ENCODE measurements around the gene PKMYT1.
"Not testable (repeated sequence)": the region's sequence is repeated elsewhere in the genome, so short reads cannot be mapped to it uniquely, and the experiment has no call there.

The PKMYT1 gene

DNA sequence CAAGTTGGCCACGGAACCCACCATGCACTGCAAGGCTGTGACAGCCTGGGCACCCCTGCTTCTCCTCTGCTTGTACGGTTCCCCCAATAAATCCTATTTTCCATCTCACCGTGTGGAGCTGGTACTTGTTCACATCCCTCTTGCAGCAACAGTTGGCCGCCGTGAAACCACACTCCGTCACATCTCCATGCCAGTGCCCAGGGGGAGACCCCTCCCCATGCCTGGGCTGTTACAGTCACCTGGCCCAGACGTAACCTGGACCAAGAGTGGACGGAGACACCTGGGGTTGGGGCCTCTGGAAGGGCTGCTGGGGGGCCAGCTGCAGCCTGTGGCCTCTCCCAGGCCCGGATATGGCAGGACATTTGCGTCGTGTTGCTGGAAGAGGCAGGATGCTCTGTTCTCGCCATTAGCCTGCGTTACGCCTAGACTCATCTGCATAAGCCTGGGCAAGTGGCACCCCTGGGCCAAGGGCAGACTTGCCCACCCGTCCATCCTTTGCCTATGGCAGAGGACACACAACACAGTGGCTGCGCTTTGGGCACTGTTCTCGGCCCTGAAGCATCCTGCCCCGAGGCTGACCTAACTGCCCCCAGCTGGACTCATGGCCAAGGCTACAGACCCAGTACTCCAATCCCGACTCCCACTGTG lies 30.4 kb downstream of the PKMYT1 start:
- peaks cover 3% of the 10 kb centered on the region for H3K36me3 Mint-ChIP-seq (ENCODE audit: insufficient read depth)
- no peaks in the 10 kb centered on the region for H3K4me1 Mint-ChIP-seq (ENCODE audit: low read depth in 2 of 2)
- DNase-seq (no peak), ATAC-seq (replicated peaks) (no peak)
- no peak overlapping the region for H3K27ac Mint-ChIP-seq
- no peaks in the 10 kb centered on the region for H3K9me3 Mint-ChIP-seq
- H3K4me3 Mint-ChIP-seq, result no peak overlapping the region
- peaks cover 5 to 7% of the 10 kb centered on the region in 2 donors for H3K27me3 Mint-ChIP-seq

DNA sequence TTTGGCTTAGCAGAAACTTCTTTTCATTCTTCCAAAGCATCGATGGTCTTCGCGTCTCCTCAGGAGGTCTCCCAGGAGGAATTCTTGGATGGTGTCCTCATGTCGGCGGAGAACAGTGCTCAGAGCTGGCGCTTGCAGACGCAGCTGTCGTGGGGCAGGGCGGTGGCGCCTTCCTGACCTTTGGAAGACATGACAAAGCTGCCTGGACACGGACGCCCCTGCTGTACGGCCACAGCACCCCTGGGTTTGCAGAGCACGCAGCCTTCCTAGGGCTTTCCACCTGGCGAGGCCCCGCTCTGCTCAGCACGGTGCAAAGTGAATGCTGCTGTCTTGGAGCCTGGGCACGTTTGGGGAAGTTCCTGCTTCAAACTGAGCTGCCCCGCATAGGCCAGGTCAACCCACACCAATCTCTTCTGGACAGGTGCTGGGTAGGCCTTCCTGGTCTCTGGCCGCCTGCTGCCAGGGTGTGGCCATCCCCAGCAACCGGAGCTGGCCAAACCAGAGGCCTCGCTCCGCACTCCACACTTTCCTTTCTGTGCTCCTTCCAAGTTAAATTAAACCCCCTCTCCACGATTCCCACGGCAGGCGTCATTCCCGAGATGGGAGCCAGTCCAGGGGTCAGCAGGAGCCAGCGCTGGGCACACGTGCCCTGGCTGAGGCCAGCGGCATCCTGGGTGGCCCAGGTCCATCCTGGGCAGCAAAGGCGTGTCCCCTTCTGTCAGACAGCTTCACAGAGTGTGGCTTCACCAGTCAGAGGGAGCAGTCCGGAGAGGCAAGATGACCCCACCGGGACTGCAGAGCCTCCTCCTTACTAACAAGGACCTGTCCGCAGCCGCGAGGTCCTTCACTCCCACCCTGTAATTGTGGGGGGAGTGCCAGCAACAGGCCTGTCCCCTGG lies 31.2 kb downstream of the PKMYT1 start:
- DNase-seq (no peak), ATAC-seq (replicated peaks) (no peak)
- H3K27ac Mint-ChIP-seq, result no peak overlapping the region
- H3K4me3 Mint-ChIP-seq, result no peak overlapping the region
- H3K9me3 Mint-ChIP-seq, result no peaks in the 10 kb centered on the region
- H3K27me3 Mint-ChIP-seq, result peaks cover under 1 to 2% of the 10 kb centered on the region in 2 donors
- no peaks in the 10 kb centered on the region for H3K4me1 Mint-ChIP-seq (ENCODE audit: low read depth in 2 of 2)
- peaks cover 3% of the 10 kb centered on the region for H3K36me3 Mint-ChIP-seq (ENCODE audit: insufficient read depth)

DNA sequence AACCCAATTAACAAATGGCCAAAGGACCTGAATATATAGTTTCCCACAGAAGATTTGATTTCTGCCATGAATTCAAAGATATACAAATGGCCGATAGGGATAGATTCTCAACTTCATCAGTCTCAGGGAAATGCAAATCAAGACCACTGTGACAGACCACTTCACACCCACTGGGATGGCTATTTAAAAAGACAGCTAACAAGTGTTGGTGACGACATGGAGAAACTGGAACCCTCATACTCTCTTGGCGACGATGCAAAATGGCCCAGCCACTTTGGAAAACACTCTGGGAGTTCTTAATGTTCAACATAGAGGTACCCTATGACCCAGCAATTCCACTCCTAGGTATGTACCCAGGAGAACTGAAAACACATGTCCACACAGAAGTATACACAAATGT lies 33.6 kb downstream of the PKMYT1 start:
- H3K27me3 Mint-ChIP-seq, result no peaks in the 10 kb centered on the region
- peaks cover 21% of the 10 kb centered on the region for H3K36me3 Mint-ChIP-seq (ENCODE audit: insufficient read depth)
- ATAC-seq (replicated peaks) (no peak), DNase-seq (no peak)
- no peaks in the 10 kb centered on the region for H3K9me3 Mint-ChIP-seq
- no peak overlapping the region for H3K4me3 Mint-ChIP-seq
- H3K27ac Mint-ChIP-seq, result no peak overlapping the region
- no peaks in the 10 kb centered on the region for H3K4me1 Mint-ChIP-seq (ENCODE audit: low read depth in 2 of 2)

DNA sequence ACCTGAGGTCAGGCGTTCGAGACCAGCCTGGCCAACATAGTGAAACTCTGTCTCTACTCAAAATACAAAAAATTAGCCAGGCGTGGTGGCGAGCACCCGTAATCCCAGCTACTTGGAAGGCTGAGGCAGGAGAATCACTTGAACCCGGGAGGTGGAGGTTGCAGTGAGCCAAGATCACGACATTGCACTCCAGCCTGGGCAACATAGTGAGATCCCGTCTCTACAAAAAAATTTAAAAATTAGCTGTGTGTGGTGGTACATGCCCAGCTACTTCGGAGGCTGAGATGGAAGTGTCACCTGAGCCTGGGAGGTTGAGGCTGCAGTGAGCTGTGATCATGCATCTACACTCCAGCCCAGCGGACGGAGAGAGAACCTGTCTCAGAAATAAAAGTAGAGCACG lies 36.5 kb downstream of the PKMYT1 start:
- not testable (repeated sequence) for H3K27ac Mint-ChIP-seq; H3K9me3 Mint-ChIP-seq; H3K4me3 Mint-ChIP-seq; DNase-seq; ATAC-seq (replicated peaks); H3K27me3 Mint-ChIP-seq; H3K4me1 Mint-ChIP-seq (ENCODE audit: low read depth in 2 of 2)
- H3K36me3 Mint-ChIP-seq (ENCODE audit: insufficient read depth), result peaks cover 42% of the 10 kb centered on the region

DNA sequence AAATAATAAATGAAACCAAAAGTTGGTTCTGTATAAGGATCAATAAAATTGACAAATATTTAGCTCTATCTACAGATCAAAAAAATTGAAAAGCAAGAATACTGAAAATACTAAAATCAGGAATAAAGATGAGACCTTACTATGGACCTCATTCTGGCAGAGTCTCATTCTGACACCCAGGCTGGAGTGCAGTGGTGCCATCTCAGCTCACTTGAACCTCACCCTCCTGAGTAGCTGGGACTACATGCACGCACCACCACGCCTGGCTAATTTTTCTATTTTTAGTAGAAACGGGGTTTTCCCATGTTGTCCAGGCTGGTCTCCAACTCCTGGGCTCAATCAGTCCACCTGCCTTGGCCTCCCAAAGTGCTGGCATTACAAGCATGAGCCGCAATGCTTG lies 38.2 kb downstream of the PKMYT1 start:
- H3K36me3 Mint-ChIP-seq (ENCODE audit: insufficient read depth), result peaks cover 50% of the 10 kb centered on the region
- no peaks in the 10 kb centered on the region for H3K4me1 Mint-ChIP-seq (ENCODE audit: low read depth in 2 of 2)
- no peak overlapping the region for H3K4me3 Mint-ChIP-seq
- no peak overlapping the region for H3K27ac Mint-ChIP-seq
- H3K9me3 Mint-ChIP-seq, result no peaks in the 10 kb centered on the region
- ATAC-seq (replicated peaks), result no peak
- DNase-seq, result no peak
- no peaks in the 10 kb centered on the region for H3K27me3 Mint-ChIP-seq

DNA sequence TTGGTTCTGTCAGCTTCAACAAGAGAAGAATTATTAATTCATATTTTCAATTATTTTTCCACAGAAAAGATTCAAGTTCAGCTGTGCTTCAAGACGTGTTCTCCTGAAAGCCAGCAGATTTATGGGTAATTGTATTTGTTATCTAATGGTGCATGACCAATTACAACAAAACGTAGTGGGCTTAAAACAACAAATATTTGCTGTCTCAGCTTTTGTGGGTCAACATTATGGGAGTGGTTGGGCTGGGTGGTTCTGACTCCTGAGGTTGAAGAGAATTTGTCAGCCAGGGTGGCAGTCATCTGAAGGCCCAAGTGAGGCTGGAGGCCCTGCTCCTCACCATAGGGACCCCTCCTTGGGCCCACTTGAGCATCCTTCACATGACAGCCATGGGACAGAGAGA lies 40.3 kb downstream of the PKMYT1 start:
- Mint-ChIP-seq H3K9me3 (no peaks in the 10 kb centered on the region), H3K4me3 (no peak overlapping the region), H3K36me3 (ENCODE audit: insufficient read depth) (peaks cover 64% of the 10 kb centered on the region), H3K27ac (no peak overlapping the region), H3K4me1 (ENCODE audit: low read depth in 2 of 2) (no peaks in the 10 kb centered on the region), H3K27me3 (no peaks in the 10 kb centered on the region)
- no peak for ATAC-seq (replicated peaks)
- no peak for DNase-seq

DNA sequence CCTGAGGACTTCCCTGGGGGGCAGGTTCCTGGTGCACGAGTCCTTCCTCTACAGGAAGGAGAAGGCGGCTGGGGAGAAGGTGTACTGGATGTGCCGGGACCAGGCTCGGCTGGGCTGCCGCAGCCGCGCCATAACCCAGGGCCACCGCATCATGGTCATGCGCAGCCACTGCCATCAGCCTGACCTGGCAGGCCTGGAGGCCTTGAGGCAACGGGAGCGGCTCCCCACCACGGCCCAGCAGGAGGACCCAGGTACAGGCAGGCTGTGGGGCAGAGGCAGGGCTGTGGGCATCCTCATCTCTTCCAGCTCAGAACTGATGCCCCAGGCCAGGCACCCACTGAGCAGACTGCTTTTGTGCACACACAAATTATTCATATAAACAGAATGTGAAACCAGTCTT lies 42.0 kb downstream of the PKMYT1 start:
- H3K27me3 Mint-ChIP-seq, result no peaks in the 10 kb centered on the region
- ATAC-seq (replicated peaks) (no peak), DNase-seq (no peak)
- no peaks in the 10 kb centered on the region for H3K9me3 Mint-ChIP-seq
- peaks cover 60% of the 10 kb centered on the region for H3K36me3 Mint-ChIP-seq (ENCODE audit: insufficient read depth)
- H3K4me1 Mint-ChIP-seq (ENCODE audit: low read depth in 2 of 2), result peaks cover 0 to 3% of the 10 kb centered on the region in 2 donors
- H3K4me3 Mint-ChIP-seq, result no peak overlapping the region
- H3K27ac Mint-ChIP-seq, result no peak overlapping the region

DNA sequence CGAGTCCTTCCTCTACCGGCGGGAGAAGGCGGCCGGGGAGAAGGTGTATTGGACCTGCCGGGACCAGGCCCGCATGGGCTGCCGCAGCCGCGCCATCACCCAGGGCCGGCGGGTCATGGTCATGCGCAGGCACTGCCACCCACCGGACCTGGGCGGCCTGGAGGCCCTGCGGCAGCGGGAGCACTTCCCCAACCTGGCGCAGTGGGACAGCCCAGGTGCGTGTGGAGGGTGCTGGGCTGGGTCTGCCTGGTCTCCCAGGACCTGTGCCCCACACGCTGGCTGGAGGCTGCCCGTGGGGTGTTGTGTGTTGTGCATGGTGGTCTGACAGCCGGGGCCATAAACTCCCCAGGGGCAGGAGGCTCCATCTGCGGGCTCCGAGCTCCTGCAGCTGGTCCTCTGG lies 43.1 kb downstream of the PKMYT1 start:
- Mint-ChIP-seq H3K27ac (no peak overlapping the region), H3K9me3 (no peaks in the 10 kb centered on the region), H3K4me3 (no peak overlapping the region), H3K36me3 (ENCODE audit: insufficient read depth) (peaks cover 54% of the 10 kb centered on the region), H3K27me3 (no peaks in the 10 kb centered on the region), H3K4me1 (ENCODE audit: low read depth in 2 of 2) (peaks cover 0 to 3% of the 10 kb centered on the region in 2 donors)
- ATAC-seq (replicated peaks) (no peak), DNase-seq (no peak)

DNA sequence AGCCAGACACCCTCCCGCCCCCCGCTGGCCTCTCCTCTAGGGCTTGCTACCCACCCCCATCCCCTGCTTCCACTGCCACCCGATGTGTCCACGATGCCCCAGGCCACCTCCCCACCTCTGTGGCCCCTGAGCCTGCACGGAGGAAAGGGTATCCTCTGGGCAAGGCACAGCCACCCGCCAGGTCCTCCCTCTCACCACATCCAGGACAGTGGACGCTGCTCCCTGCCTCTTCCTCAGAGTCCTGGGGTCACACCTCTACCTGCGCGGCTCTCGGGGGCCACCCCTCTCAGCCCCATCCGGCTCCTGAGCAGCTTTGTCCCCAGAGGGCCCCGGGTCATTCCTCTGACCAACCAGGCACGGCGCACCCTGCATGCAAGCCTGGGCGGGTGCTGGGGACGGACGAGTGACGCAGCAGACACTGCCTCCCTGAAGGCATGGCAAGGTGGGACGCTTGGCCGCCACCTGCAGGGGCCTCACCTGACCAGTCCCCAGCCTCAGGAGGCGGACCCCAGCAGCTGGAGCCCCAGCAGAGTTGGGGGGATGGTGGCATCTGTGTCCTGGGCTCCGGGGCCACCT lies 43.7 kb downstream of the PKMYT1 start:
- Mint-ChIP-seq H3K4me3 (no peak overlapping the region), H3K27me3 (no peaks in the 10 kb centered on the region), H3K27ac (no peak overlapping the region), H3K36me3 (ENCODE audit: insufficient read depth) (peaks cover 55% of the 10 kb centered on the region), H3K9me3 (no peaks in the 10 kb centered on the region), H3K4me1 (ENCODE audit: low read depth in 2 of 2) (peaks cover 0 to 3% of the 10 kb centered on the region in 2 donors)
- ATAC-seq (replicated peaks), result no peak
- no peak for DNase-seq

DNA sequence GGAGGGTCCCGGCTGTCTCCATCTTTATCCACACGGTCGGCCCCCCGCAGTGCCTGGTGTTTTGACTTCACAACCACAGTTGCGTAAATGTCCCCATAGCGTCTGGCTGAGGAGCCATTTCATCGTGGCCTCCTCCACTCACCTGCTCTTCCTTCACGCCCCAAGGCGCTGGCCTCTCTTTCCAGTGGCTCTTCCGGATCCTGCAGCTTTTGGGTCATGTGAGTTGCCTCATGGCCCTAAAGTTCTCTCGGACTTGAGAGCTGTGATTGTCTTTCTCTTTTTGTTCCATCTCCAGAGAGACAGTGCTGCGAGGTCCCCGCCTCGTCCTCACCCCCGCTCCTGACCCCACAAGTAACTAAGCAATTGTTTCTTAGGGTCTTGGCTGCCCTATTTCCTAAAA lies 45.8 kb downstream of the PKMYT1 start:
- no peak overlapping the region for H3K4me3 Mint-ChIP-seq
- ATAC-seq (replicated peaks) (no peak), DNase-seq (no peak)
- H3K4me1 Mint-ChIP-seq (ENCODE audit: low read depth in 2 of 2), result peaks cover 0 to 3% of the 10 kb centered on the region in 2 donors
- H3K9me3 Mint-ChIP-seq, result no peaks in the 10 kb centered on the region
- peaks cover 47% of the 10 kb centered on the region for H3K36me3 Mint-ChIP-seq (ENCODE audit: insufficient read depth)
- peak overlapping the region in 1 of 2 donors; percentile 23 for H3K27ac Mint-ChIP-seq
- H3K27me3 Mint-ChIP-seq, result no peaks in the 10 kb centered on the region

DNA sequence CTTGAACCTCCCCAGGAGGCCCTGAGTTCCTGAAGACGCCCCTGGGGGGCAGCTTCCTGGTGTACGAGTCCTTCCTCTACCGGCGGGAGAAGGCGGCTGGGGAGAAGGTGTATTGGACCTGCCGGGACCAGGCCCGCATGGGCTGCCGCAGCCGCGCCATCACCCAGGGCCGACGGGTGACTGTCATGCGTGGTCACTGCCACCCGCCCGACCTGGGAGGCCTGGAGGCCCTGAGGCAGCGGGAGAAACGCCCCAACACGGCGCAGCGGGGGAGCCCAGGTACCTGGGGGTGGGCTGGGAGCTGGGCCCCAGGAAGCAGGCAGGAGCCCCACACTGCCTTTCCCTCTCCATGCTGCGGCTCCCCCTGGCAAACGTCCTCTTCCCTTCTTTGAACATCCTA lies 46.5 kb downstream of the PKMYT1 start:
- Mint-ChIP-seq H3K4me3 (no peak overlapping the region), H3K36me3 (ENCODE audit: insufficient read depth) (peaks cover 43% of the 10 kb centered on the region), H3K27ac (no peak overlapping the region), H3K27me3 (no peaks in the 10 kb centered on the region), H3K9me3 (no peaks in the 10 kb centered on the region), H3K4me1 (ENCODE audit: low read depth in 2 of 2) (peaks cover 0 to 3% of the 10 kb centered on the region in 2 donors)
- no peak for ATAC-seq (replicated peaks)
- DNase-seq, result no peak

DNA sequence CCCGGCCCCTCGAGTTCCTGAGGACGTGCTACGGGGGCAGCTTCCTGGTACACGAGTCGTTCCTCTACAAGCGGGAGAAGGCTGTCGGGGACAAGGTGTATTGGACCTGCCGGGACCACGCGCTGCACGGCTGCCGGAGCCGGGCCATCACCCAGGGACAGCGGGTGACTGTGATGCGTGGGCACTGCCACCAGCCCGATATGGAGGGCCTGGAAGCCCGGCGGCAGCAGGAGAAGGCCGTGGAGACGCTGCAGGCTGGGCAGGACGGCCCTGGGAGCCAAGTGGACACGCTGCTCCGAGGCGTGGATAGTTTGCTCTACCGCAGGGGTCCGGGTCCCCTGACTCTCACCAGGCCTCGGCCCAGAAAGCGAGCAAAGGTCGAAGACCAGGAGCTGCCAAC lies 47.1 kb downstream of the PKMYT1 start:
- Mint-ChIP-seq H3K27ac (no peak overlapping the region), H3K4me3 (no peak overlapping the region), H3K9me3 (no peaks in the 10 kb centered on the region), H3K36me3 (ENCODE audit: insufficient read depth) (peaks cover 37% of the 10 kb centered on the region), H3K27me3 (no peaks in the 10 kb centered on the region), H3K4me1 (ENCODE audit: low read depth in 2 of 2) (peaks cover 0 to 3% of the 10 kb centered on the region in 2 donors)
- ATAC-seq (replicated peaks) (no peak), DNase-seq (no peak)

DNA sequence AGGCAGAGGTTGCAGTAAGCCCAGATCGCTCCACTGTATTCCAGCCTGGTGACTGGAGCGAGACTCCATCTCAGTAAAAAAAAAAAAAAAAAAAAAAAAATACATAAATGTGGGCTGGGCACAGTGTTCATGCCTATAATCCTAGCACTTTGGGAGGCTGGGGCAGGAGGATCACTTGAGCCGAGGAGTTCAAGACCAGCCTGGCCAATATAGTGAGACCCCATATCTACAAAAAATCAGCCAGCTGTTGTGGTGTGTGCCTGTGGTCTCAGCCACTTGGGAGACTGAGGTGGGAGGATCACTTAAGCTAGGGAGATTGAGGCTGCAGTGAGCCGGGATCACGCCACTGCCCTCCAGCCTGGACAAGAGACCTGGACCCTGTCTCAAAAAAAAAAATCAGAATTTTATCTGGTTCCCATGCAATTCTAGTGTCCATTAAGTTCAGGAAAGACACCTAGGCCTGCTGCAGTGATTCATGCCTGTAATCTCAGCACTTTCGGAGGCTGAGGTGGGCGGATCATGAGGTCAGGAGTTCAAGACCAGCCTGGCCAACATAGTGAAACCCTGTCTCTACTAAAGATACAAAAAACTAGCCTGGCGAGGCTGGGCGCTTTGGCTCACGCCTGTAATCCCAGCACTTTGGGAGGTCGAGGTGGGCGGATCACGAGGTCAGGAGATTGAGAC lies 48.9 kb downstream of the PKMYT1 start:
- not testable (repeated sequence) for H3K27me3 Mint-ChIP-seq; H3K27ac Mint-ChIP-seq; DNase-seq; H3K9me3 Mint-ChIP-seq; ATAC-seq (replicated peaks); H3K4me3 Mint-ChIP-seq
- Mint-ChIP-seq H3K4me1 (ENCODE audit: low read depth in 2 of 2) (peaks cover 9 to 11% of the 10 kb centered on the region in 2 donors), H3K36me3 (ENCODE audit: insufficient read depth) (peaks cover 37% of the 10 kb centered on the region)

All from effector memory CD8-positive, alpha-beta T cell (primary cell).